Brain pericyte (primary cell): ENCODE measurements around the gene THRB.

Experiments used
- DNase-seq: peaks from one replicate; pipeline ENCODE4 v3.0.0-alpha.2; 2012; ENCODE audit warnings: low read depth, low spot score

The THRB gene

DNA sequence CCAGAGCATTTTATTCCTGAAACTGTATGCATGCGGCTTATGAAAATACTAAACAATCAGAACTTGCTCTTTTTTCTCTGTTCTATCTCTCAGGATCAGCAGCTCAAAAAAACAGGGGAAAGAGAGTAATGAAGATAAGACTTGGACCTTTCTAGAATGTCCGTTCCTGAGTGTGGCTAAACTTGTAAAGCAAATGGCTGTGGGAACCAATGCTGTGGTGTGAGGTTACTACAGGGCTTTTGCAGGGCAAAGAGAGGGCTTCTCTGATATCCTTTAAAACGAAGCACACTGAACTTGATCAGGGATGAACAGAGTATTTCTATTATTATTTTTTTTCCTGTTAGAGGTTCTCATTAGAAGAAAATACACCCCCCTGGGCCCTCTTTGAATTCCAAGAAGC, 223.4 kb downstream of the THRB start:
- no peak for DNase-seq

DNA sequence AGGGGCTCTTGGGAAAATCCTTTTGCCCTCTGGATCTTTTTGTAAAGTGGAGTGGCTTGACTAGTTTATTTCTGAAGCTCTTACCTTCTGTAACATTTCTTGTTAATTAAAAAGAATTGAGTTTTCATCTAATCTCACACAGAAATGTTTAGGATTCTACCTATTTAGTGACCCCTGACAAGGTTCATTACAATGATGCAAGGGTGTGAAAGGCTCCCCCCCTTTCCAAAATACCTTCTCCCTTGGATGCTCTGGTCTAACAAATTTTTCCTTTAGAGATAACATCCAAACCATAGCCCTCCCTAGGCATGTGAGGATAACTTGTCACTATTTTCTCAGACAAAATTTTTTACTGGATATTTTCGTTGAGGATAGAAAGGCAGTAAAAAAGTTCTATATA, 223.9 kb downstream of the THRB start:
- no peak for DNase-seq

DNA sequence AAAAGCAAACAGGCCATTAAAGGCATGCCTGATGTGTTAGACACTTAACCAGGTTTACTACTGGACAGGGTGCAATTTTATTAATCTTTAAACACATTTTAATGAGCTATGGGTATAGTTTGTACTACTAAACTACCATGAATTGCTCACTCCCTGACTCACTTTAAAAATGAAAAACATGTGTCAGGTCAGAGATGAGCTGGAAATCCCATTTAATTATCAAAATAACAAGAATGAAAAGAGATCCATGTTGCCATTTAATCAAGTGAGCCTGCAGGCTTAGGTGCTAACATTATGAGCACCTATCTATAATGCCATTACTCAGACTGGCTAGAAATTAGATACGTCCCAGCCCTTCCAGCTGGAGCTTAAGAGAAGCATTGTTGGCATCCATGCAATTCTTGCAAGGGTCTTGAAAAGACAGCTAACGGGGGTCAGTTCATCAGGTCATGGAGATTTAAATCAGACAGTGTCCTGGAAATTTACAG, 224.4 kb downstream of the THRB start:
- DNase-seq = no peak

DNA sequence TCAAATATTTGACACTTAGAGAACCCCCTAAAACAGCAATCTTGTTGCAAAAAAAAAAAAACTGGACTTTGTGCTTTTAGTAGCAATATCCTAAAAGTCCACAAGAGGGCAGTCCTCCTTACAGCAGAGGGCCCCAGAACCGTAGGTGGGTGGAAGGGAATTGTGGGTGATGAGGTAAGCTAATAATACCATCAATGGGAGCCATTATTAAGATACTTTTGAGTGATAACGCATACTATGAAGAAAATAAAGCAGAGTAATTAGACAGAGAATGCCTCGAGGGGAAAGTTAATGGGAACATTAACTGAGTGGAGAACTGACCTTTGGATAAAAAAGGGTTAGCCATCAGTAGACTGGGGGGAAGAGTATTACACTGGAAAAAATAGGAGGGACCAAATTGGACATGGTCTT, 229.9 kb downstream of the THRB start:
- no peak for DNase-seq

DNA sequence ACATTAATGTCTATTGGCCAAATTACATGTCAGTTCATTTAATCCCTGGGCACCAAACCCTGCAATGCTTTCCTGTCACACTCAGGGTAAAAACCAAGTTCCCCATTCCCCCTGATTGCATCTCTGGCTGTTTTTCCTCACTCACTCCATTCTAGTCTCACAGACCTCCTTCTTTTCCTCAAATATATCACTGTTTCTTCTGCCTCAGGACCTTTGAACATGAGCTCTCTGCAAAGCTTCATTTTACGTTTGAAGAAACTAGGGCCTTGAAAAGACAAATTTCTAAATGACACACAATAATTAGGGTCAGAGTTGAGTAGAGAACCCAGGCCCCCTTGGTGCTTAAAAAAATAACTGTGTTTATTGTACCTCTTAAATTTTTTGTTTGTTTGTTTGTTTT, 230.6 kb downstream of the THRB start:
- no peak for DNase-seq

DNA sequence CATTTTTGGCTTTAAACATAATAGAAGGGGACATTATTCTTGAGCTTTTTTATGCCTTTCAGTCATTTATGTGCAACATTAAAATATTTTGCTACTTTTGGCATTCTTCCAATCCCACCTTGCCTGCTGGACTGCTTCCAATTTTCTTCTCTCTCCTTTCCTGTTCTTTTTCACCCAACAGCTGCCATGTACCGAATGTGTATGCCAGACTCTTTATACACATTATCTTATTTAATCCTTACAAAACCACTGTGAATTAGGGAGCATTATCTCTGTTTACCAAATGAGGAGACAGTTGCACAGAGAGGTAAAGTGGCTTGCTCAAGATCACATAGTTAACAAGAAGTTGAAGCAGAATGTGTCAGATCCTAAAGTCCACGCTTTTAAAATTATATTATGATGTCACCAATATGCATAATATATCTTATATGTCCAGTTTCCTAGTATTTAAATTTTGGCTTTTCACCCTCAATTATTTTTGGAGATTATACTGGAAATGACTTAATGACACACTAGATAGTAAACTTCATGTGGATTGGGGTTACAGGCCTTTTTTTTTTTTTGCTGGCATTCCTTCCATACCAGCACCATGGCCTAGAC, 231.5 kb downstream of the THRB start:
- DNase-seq = no peak

DNA sequence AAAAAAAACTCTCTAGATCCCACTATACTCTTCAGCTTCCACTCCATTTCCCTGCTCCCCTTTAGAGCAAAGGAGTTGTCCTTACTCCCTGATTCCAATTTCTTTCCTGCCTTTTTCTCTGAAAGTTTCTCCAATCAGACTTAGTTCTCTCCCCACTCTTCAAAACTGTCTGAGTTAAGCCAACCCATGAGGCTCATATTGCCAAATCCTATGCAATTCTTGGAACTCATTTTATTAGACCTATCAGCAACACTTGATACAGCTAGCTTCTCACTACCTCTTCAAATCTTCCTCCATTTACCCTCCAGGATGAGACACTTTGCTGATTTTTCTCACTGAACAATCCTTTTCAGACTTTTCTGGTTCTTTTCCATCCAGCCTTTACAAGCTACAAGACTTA, 233.1 kb downstream of the THRB start:
- no peak for DNase-seq

DNA sequence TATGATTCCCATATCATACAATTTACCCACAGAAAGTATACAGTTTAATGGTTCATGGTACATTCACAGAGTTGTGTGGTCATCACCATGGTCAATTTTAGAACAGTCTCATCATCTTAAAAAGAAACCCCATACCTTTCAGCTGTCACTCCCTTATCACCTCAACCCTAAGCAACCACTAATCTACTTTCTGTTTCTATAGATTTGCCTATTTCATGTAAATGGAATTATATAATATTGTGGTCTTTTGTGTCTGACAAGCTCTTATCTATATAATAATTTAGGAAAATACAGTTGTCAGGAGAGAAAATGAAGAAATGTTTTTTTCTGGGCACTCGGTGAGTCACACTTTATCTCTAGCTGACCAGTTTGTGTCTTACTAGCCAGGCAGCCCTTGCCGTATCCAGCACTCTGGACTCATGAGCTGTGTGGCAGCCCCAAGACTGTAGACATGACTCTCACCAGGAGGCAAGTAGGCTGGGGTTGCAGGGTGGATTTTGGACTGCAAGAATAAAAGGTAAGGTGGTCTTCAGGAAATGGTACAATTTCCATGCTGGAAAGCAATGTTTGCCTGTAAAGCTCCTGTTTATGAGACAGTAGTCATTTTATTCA, 234.6 kb downstream of the THRB start:
- DNase-seq = no peak

DNA sequence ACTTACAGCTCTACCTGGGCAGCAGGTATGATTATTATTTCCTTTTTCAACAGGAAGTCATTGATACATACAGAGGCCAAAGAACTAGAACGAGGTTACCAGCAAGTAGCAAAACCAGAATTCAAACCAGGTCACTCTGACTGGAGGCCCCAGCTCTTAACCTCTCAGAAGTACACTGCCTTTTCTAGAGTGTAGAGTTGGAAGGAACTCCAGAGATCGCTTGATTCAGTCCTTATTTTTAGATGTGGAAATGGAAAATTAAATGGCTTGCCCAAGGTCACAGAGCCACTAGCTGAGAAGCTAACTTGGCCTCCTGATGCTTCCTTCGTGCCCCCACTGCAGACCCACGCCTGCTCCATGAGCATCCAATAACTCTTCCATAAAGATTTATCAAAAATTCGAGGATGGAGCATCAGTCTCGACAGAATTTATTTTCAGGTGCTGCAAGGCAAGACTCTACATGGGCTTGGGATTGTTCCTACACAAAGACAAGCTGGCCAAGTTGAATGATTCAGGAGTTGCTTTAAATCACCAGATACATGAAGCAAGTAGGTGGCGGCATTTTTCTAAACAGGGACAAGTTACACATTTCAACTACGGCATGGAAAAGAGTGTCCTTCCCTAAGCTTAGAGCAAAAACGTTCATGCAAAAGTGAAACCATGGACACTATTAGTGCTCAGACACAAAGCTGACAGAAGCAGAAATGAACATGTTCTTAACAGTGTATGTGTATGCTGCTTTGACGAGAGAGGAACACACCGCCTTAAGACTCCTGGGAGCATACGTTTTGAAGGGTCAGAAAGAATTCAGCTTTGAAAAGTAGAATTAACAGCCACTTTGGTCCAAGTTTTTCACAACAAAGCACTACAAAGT, 235.7 kb downstream of the THRB start:
- DNase-seq = no peak

DNA sequence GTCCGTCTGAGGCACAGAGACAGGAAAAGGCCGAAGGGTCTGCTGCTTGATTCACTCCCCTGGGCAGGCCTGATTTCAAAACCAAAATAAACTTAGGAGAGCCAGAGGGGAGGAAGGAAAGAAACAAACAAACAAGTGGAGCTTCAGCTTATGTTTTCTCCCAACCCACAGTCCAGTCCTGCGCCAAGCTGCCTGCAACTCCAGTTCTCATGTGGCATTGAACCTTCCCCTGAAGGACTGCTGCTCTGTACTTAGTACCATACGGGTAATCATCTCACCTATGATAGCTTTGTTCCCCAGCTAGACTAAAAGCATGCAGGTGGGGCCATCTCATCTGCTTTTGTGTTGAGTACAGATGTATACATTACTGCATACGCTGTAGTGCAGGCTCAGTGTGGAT, 236.4 kb downstream of the THRB start:
- DNase-seq = no peak

DNA sequence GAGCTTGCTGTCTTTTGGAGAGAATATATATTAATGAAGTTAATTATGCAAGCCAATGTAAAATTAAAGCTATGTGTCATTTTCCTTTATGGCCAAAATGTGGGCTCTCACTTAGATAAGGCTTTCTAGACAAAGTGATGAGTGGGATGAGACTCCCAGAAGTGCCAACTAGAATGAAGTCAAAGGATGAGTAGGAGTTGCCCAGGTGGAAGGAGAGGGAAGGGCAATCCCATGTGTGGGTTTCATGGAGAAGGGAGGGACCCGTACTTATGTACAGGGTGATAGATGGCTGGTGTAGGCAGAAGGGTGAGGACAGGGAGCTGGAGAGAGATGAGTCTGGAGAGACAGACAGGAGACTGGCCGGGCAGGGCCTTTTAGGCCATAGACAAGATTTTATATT, 239.2 kb downstream of the THRB start:
- no peak for DNase-seq

DNA sequence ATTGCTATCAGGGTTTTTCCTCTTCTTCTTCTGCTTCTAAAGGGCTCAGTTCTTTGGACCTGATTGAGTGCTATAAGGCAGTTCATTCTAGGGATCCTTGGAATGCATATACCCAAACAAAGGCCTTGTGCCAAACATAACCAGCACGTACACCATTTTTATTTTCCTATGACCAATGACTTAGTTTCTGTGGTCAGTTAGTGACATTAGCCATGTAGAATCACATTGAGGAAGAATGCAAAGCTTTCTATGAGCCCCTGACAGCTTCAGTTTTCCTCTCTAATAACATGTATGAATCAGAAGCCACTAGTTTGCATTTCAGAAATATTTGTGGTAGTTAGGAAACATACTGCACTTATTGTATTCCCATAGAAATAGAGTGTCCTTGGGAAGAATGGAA, 240.0 kb downstream of the THRB start:
- DNase-seq = no peak

DNA sequence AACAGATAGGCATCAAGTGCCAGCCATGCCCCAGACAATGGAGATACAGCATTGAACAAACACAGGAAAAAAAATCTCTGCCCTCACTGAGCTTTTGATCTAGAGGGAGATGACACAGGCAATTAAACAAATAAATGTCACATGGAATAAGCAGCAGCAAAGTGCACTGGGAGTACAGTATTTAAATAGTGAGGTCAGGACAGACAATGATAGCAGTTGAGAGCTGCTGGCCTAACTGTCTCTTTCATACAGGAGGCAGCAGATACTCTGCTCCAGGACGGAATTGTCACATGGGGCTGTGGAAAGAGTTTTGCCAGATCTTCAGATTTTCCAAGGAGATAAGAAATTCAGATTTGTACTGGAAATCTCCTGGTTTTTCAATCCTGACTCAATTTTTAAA, 241.3 kb downstream of the THRB start:
- no peak for DNase-seq

DNA sequence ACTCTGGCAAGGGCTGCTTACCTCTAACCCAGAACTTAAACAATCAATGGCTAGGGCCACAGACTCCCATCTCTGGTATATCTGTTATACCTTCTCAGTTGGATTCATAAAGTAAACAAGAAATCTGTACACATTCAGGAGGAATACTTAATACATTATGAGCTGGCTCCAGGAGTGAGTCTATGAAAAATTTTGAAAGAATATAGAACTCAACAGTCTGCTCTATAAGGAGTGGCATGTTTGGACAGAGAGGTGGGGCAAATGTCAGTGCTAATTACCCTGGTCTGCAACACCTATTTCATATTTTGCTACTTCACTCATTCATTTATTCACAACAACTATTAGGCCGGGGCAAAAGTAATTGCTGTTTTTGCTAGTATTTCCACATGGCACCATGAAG, 245.1 kb downstream of the THRB start:
- no peak for DNase-seq

DNA sequence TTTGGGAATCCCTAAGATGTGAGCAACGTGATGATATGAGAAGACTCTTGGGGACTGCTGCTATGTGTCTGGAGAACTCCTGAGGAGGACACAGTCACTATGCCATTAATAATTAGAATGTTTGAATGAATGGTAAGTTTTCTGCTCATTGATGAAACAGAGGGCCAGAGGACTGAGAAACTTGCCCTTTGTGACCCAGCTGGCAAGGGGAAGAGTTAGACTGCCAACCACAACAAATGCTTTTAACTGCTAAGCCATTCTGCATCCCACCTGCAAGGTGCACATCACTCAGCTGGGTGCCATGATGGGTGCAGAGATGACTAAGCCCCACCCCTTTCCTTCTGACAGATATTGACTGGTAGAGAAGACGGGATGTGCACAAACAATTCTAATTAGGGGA, 249.6 kb downstream of the THRB start:
- no peak for DNase-seq

DNA sequence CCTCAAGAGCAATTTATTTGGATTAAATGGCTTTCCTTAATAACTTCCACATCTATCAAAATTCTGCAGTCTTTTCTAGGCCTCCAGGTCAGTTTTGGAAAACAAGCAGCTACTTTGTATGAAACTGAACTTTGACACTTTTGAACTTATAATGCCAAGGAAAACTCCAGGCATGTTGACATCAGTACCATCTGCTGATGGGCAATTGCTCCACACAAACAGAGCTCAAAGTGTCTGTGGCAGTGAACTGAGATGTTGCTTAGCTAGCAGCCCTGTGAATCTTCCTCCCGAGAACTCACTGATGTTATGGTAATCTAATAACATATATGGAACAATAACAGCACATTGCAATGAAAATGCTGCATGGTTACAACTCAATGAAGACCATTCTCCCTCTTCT, 250.2 kb downstream of the THRB start:
- no peak for DNase-seq

DNA sequence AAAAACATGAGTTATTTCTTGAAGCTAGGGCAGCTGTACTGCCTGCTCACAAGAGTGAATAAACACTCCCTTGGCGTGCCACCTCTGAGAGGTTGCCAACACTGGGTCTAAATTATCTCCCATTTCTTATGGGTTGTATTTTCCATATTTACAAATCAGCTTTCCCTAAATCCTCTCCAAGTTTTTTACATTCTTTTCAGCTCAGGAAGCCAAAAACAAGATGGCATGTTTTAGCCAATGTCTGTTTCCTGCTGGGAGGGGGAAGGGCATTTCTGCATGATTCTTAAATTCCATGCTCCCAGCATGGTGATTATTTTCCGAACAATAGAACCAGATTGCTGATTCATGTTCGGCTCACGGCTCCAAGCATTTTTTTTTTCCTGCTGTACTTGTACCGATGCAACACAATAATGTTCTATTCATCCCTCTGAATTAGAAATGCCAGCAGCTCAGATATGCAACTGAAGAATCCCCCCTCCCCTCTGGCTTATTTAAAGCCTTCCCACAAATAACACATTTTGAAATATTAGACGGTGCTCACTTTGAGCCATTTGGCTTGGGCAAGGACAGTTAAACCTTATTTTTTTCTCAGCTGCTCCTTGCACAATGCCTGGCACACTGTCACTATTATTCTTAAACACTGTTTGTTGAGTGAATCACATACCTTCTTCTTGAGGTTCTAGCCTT, 252.5 kb downstream of the THRB start:
- DNase-seq = peak; percentile 17

DNA sequence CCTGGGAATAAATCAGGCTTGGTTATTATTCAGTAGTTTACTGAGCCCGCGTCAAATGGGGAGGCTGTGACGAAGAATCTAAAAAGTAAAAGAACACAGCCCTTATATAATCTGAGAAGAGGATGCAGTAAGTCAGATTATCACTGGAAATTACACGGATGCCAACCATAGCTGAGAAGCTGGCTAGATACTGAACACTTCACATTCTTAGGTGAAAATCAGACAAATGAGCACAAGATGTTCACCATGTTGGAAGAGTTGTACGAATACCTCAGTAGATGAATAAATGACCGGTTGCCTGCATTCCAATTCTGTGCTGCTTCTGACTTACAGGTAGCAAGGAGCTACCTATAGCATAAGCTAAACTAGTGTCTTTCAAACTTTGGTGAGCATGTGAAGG, 254.3 kb downstream of the THRB start:
- no peak for DNase-seq

DNA sequence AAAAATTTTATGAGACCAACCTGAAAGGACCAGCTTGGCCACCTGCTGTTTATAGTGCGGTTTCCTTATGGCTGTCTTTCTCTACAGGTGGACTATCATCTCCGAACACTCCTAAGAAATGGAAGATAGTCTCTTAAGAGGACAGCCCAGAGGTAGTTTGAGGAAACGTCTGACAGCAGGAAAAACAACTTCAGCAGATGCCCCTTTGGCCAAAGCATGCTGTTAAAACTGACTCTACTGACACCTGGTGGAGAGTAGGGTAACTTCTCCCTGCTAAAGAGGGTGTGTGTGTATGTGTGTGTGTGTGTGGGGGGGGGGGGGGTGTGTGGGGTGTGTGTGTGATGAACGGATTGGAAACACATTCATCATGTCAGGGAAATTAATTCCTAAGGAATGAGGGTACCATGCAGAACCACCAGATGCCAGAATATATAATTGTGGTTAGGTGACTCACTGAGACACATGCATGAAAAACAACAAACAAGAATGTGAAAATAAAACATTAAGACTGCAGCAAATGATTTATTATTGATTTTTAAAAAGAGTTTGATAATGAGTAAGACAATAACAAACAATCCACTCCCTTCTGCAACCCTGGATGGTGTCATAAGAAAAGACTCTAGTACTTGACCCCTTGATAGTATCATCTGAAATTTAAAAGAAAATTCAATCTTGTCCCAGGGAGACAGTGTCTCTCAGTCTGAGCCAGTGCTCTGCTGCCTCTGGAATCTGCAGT, 256.5 kb downstream of the THRB start:
- DNase-seq = peak; percentile 61

DNA sequence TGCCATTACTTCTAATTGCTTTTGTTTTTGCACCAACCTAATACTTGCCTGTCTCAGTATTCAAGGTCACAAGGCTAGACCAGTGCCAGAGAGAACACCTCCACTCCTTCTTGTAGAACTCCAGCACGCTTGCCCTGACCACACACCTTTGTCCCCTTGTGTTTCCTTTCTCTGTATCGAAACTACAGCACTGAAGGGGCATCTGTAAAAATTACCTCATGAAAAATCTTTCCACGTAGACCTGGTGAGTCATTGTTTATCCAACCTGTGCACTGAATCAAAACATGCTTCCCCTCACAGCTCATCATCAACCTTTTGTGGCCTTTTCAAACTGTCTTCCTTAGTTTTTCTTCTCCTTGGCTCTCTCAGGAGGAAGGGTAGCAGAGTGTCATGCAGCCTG, 259.5 kb downstream of the THRB start:
- no peak for DNase-seq

DNA sequence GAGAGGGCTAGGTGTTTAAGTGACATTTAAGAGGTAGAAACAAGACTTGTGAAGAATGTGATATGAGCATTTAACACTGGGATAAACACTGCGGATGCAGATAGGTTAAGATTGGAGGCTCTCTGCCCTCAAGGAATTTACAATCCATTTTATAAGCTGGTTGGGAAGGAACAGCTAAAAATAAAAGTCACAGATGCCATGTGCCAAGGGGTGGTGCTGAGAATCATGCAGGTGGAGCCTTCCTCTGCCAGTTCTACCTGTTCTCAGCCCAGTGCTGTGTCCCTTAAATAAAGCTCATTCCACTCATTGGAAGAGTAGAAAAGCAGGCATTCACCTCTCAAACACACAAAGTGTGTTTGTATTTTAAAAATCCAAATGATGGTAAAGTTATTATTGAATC, 261.9 kb downstream of the THRB start:
- DNase-seq = no peak
